ENCODE results near the gene LRRC1.

Gene LRRC1

DNA sequence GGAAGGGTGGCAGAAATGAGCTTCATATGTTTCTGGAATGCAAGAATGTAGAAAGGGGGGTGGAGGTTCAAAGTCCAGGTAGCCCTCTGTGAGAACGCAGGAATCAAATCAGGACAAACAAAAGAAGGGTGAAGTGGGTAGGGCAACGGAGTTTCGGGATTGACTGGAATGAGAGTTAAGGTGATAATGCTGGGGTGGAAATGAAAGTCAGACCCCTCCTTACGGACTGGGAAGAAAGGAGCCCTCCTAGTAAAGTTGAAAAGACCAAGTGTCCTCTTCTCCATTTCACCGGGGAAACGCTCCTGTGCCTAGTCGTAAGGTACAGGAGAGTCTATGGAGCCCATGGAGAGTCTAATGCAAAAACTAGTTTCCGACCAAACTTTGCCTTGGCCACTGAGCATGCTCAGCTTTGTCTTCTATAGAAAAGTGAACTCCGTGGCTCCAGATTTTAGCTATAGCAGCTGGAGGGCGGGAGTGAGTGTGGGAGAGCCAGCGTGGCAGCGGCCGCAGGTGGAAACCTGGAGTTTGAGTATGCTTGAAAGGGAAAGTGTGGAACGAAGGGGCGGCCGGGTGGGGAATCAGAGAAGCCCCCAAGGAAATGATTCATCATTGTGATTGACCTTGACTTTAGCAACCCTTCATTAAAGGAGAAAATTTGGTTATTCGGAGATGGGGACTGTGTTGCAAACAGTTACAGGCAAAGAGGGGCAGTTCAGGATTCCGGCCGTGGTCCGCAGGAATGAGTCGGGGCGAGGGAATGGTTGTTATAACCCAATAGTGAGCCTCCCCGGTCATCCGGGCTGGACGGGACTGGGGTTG, 1.3 kb upstream of the LRRC1 start:
- Histone ChIP-seq H3K27ac (ENCODE audit: extremely low read depth, low read depth, low read length) (peak overlapping the region; percentile 86), H3K9me3 (ENCODE audit: control insufficient read depth, insufficient read depth, low read depth, low read length) (0 out of 2 replicates have a peak, but pooled peaks cover 3% of the 10 kb centered on the region), H3K4me1 (ENCODE audit: control insufficient read depth, insufficient read depth, low read length) (peaks cover 12% of the 10 kb centered on the region), H3K36me3 (ENCODE audit: control insufficient read depth in 2 of 2, insufficient read depth in 1 of 2, low read length in 2 of 2) (no peaks in the 10 kb centered on the region), H3K4me3 (ENCODE audit: low read depth, low read length) (peak overlapping the region; percentile 77)
- POLR2A ChIA-PET = interaction anchor here (0.5 to 3.1 kb wide), 19 partner anchors 12 to 1641 kb away, joined by 3 to 41 read pairs (median 6); no protein-coding TSS in a partner anchor
- CTCF ChIA-PET = interaction anchor here (0.6 to 7.7 kb wide), 17 partner anchors 13 to 235 kb away, joined by 3 to 127 read pairs (median 4); no protein-coding TSS in a partner anchor
- TF ChIP-seq, protein P1, sequence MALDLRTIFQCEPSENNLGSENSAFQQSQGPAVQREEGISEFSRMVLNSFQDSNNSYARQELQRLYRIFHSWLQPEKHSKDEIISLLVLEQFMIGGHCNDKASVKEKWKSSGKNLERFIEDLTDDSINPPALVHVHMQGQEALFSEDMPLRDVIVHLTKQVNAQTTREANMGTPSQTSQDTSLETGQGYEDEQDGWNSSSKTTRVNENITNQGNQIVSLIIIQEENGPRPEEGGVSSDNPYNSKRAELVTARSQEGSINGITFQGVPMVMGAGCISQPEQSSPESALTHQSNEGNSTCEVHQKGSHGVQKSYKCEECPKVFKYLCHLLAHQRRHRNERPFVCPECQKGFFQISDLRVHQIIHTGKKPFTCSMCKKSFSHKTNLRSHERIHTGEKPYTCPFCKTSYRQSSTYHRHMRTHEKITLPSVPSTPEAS (tag by site-specific recombination; IDR thresholded peaks at IDR 0.05) = no peak
- no peak; the same call in 1 of the 2 replicates for TF ChIP-seq ZNF324 (tag by site-specific recombination; IDR thresholded peaks at IDR 0.05)
- no peak for TF ChIP-seq ZNF391 (tag by site-specific recombination; IDR thresholded peaks at IDR 0.05; ENCODE audit: borderline replicate concordance, low read depth)
- no peak for TF ChIP-seq ZNF701 (tag by site-specific recombination; IDR thresholded peaks at IDR 0.05)
- no peak for TF ChIP-seq ZNF155 (tag by site-specific recombination; IDR thresholded peaks at IDR 0.05)
- no peak for TF ChIP-seq ZNF571 (tag by site-specific recombination; IDR thresholded peaks at IDR 0.05)
- TF ChIP-seq, protein P2, sequence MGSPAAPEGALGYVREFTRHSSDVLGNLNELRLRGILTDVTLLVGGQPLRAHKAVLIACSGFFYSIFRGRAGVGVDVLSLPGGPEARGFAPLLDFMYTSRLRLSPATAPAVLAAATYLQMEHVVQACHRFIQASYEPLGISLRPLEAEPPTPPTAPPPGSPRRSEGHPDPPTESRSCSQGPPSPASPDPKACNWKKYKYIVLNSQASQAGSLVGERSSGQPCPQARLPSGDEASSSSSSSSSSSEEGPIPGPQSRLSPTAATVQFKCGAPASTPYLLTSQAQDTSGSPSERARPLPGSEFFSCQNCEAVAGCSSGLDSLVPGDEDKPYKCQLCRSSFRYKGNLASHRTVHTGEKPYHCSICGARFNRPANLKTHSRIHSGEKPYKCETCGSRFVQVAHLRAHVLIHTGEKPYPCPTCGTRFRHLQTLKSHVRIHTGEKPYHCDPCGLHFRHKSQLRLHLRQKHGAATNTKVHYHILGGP (tag by site-specific recombination; IDR thresholded peaks at IDR 0.05) = no peak
- no peak for TF ChIP-seq BCL11B (tag by site-specific recombination; IDR thresholded peaks at IDR 0.05; ENCODE audit: low read depth)
- no peak for TF ChIP-seq ZNF423 (tag by site-specific recombination; IDR thresholded peaks at IDR 0.05)
- TF ChIP-seq, protein P3, sequence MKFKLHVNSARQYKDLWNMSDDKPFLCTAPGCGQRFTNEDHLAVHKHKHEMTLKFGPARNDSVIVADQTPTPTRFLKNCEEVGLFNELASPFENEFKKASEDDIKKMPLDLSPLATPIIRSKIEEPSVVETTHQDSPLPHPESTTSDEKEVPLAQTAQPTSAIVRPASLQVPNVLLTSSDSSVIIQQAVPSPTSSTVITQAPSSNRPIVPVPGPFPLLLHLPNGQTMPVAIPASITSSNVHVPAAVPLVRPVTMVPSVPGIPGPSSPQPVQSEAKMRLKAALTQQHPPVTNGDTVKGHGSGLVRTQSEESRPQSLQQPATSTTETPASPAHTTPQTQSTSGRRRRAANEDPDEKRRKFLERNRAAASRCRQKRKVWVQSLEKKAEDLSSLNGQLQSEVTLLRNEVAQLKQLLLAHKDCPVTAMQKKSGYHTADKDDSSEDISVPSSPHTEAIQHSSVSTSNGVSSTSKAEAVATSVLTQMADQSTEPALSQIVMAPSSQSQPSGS (tag by site-specific recombination; IDR thresholded peaks at IDR 0.05; ENCODE audit: low read depth) = no peak
- no peak for TF ChIP-seq ZNF473 (tag by site-specific recombination; IDR thresholded peaks at IDR 0.05)
- TF ChIP-seq ZFP37 (tag by site-specific recombination; IDR thresholded peaks at IDR 0.05) = no peak
- TF ChIP-seq, protein P4, sequence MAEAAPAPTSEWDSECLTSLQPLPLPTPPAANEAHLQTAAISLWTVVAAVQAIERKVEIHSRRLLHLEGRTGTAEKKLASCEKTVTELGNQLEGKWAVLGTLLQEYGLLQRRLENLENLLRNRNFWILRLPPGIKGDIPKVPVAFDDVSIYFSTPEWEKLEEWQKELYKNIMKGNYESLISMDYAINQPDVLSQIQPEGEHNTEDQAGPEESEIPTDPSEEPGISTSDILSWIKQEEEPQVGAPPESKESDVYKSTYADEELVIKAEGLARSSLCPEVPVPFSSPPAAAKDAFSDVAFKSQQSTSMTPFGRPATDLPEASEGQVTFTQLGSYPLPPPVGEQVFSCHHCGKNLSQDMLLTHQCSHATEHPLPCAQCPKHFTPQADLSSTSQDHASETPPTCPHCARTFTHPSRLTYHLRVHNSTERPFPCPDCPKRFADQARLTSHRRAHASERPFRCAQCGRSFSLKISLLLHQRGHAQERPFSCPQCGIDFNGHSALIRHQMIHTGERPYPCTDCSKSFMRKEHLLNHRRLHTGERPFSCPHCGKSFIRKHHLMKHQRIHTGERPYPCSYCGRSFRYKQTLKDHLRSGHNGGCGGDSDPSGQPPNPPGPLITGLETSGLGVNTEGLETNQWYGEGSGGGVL (tag by site-specific recombination; IDR thresholded peaks at IDR 0.05) = no peak
- 0 out of 2 replicates have a peak, but pooled peaks have one; percentile 12 for TF ChIP-seq ZSCAN30 (tag by site-specific recombination; IDR thresholded peaks at IDR 0.05)
- TF ChIP-seq, protein P5, sequence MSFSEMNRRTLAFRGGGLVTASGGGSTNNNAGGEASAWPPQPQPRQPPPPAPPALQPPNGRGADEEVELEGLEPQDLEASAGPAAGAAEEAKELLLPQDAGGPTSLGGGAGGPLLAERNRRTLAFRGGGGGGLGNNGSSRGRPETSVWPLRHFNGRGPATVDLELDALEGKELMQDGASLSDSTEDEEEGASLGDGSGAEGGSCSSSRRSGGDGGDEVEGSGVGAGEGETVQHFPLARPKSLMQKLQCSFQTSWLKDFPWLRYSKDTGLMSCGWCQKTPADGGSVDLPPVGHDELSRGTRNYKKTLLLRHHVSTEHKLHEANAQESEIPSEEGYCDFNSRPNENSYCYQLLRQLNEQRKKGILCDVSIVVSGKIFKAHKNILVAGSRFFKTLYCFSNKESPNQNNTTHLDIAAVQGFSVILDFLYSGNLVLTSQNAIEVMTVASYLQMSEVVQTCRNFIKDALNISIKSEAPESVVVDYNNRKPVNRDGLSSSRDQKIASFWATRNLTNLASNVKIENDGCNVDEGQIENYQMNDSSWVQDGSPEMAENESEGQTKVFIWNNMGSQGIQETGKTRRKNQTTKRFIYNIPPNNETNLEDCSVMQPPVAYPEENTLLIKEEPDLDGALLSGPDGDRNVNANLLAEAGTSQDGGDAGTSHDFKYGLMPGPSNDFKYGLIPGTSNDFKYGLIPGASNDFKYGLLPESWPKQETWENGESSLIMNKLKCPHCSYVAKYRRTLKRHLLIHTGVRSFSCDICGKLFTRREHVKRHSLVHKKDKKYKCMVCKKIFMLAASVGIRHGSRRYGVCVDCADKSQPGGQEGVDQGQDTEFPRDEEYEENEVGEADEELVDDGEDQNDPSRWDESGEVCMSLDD (tag by site-specific recombination; IDR thresholded peaks at IDR 0.05) = no peak
- TF ChIP-seq ZNF776 (tag by site-specific recombination; IDR thresholded peaks at IDR 0.05; ENCODE audit: borderline replicate concordance) = no peak
- no peak for TF ChIP-seq ZNF341 (tag by site-specific recombination; IDR thresholded peaks at IDR 0.05; ENCODE audit: low read depth)
- TF ChIP-seq ZBTB20 (tag by site-specific recombination; IDR thresholded peaks at IDR 0.05) = peak; percentile 40
- TF ChIP-seq ZNF121 (tag by site-specific recombination; IDR thresholded peaks at IDR 0.05) = no peak
- no peak for TF ChIP-seq ZBTB21 (tag by site-specific recombination; IDR thresholded peaks at IDR 0.05)
- no peak for TF ChIP-seq ZSCAN23 (tag by site-specific recombination; IDR thresholded peaks at IDR 0.05)
- TF ChIP-seq ZNF133 (tag by site-specific recombination; IDR thresholded peaks at IDR 0.05) = no peak
- TF ChIP-seq KLF7 (tag by site-specific recombination; IDR thresholded peaks at IDR 0.05; ENCODE audit: borderline replicate concordance) = peak; percentile 57; the same call in 1 of the 2 replicates
- no peak for TF ChIP-seq ZNF670 (tag by site-specific recombination; IDR thresholded peaks at IDR 0.05; ENCODE audit: low read depth)
- peak; percentile 41; the same call in 1 of the 2 replicates for TF ChIP-seq ZNF561 (tag by site-specific recombination; IDR thresholded peaks at IDR 0.05; ENCODE audit: borderline replicate concordance)
- no peak for TF ChIP-seq ZNF629 (tag by site-specific recombination; IDR thresholded peaks at IDR 0.05)
- no peak for TF ChIP-seq ZNF830 (tag by site-specific recombination; IDR thresholded peaks at IDR 0.05; ENCODE audit: low read depth)
- TF ChIP-seq, protein P6, sequence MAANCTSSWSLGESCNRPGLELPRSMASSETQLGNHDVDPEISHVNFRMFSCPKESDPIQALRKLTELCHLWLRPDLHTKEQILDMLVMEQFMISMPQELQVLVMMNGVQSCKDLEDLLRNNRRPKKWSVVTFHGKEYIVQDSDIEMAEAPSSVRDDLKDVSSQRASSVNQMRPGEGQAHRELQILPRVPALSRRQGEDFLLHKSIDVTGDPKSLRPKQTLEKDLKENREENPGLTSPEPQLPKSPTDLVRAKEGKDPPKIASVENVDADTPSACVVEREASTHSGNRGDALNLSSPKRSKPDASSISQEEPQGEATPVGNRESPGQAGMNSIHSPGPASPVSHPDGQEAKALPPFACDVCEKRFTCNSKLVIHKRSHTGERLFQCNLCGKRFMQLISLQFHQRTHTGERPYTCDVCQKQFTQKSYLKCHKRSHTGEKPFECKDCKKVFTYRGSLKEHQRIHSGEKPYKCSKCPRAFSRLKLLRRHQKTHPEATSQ (tag by site-specific recombination; IDR thresholded peaks at IDR 0.05) = no peak

Data from HEK293 (cell line).